ENCODE measurements around the gene CDK11A.
"Not testable (repeated sequence)": the region's sequence is repeated elsewhere in the genome, so short reads cannot be mapped to it uniquely, and the experiment has no call there.

CDK11A gene

GRCh38 chr1:1670866-1671265 lies 53.3 kb downstream of the CDK11A start:
- Histone ChIP-seq H3K9ac (ENCODE audit: low read depth, low read length) (no peak overlapping the region), H3K9me3 (ENCODE audit: control insufficient read depth, insufficient read depth, low read length) (no peaks in the 10 kb centered on the region), H3K4me1 (ENCODE audit: insufficient read depth, low read length) (no peaks in the 10 kb centered on the region), H3K36me3 (ENCODE audit: insufficient read depth, low read length) (peaks cover 5% of the 10 kb centered on the region; the same call in 1 of the 2 replicates)

- Histone ChIP-seq H3K4me1 (ENCODE audit: insufficient read depth, low read length) (no peaks in the 10 kb centered on the region), H3K36me3 (ENCODE audit: insufficient read depth, low read length) (peaks cover 10% of the 10 kb centered on the region), H3K9me3 (ENCODE audit: control insufficient read depth, insufficient read depth, low read length) (no peaks in the 10 kb centered on the region), H3K9ac (ENCODE audit: low read depth, low read length) (no peak overlapping the region)
Measured at GRCh38 chr1:1669468-1670440, 54.4 kb downstream of the CDK11A start.

- peaks cover 10% of the 10 kb centered on the region for H3K36me3 ChIP-seq (ENCODE audit: insufficient read depth, low read length)
- no peak overlapping the region for H3K9ac ChIP-seq (ENCODE audit: low read depth, low read length)
- no peaks in the 10 kb centered on the region for H3K4me1 ChIP-seq (ENCODE audit: insufficient read depth, low read length)
- no peaks in the 10 kb centered on the region for H3K9me3 ChIP-seq (ENCODE audit: control insufficient read depth, insufficient read depth, low read length)
Measured at GRCh38 chr1:1666526-1666925, 57.6 kb downstream of the CDK11A start.

GRCh38 chr1:1665815-1666251 lies 58.3 kb downstream of the CDK11A start:
- Histone ChIP-seq H3K9ac (ENCODE audit: low read depth, low read length) (no peak overlapping the region), H3K4me1 (ENCODE audit: insufficient read depth, low read length) (no peaks in the 10 kb centered on the region), H3K9me3 (ENCODE audit: control insufficient read depth, insufficient read depth, low read length) (no peaks in the 10 kb centered on the region), H3K36me3 (ENCODE audit: insufficient read depth, low read length) (peaks cover 10% of the 10 kb centered on the region)

- Histone ChIP-seq H3K9me3 (ENCODE audit: control insufficient read depth, insufficient read depth, low read length) (no peaks in the 10 kb centered on the region), H3K9ac (ENCODE audit: low read depth, low read length) (no peak overlapping the region), H3K4me1 (ENCODE audit: insufficient read depth, low read length) (no peaks in the 10 kb centered on the region), H3K36me3 (ENCODE audit: insufficient read depth, low read length) (peaks cover 10% of the 10 kb centered on the region)
Measured at GRCh38 chr1:1664941-1665814, 59.0 kb downstream of the CDK11A start.

- H3K36me3 ChIP-seq (ENCODE audit: insufficient read depth, low read length); H3K9ac ChIP-seq (ENCODE audit: low read depth, low read length): not testable (repeated sequence)
Measured at GRCh38 chr1:1664318-1664717, 59.8 kb downstream of the CDK11A start.

GRCh38 chr1:1662830-1663560 lies 61.2 kb downstream of the CDK11A start:
- H3K36me3 ChIP-seq (ENCODE audit: insufficient read depth, low read length); H3K9me3 ChIP-seq (ENCODE audit: control insufficient read depth, insufficient read depth, low read length); H3K4me1 ChIP-seq (ENCODE audit: insufficient read depth, low read length); H3K9ac ChIP-seq (ENCODE audit: low read depth, low read length): not testable (repeated sequence)

More at GRCh38 chr1:1664318-1664717, 59.8 kb downstream of the CDK11A start:
- not testable (repeated sequence) for H3K4me1 ChIP-seq (ENCODE audit: insufficient read depth, low read length); H3K9me3 ChIP-seq (ENCODE audit: control insufficient read depth, insufficient read depth, low read length)

GRCh38 chr1:1662392-1662791 lies 61.8 kb downstream of the CDK11A start:
- not testable (repeated sequence) for H3K4me1 ChIP-seq (ENCODE audit: insufficient read depth, low read length); H3K36me3 ChIP-seq (ENCODE audit: insufficient read depth, low read length); H3K9ac ChIP-seq (ENCODE audit: low read depth, low read length); H3K9me3 ChIP-seq (ENCODE audit: control insufficient read depth, insufficient read depth, low read length)

GRCh38 chr1:1658583-1659549 lies 65.3 kb downstream of the CDK11A start, which contains the start of gene CDK11B:
Gene CDK11B (minus strand): TSS chr1:1659004. CDS start chr1:1657485, 1,519 bp downstream.
- H3K36me3 ChIP-seq (ENCODE audit: insufficient read depth, low read length); H3K4me1 ChIP-seq (ENCODE audit: insufficient read depth, low read length); H3K9me3 ChIP-seq (ENCODE audit: control insufficient read depth, insufficient read depth, low read length): not testable (repeated sequence)
- peak within 1 kb of the TSS; percentile 59 for H3K9ac ChIP-seq (ENCODE audit: low read depth, low read length)

Data from ES-I3 (cell line).